Astrocyte (in vitro differentiated cells and primary cell): Measurements from ENCODE around the gene POR.

ENCODE experiments used
- EZH2 ChIP-seq: IDR thresholded peaks from 2 replicates; pipeline ENCODE4 v1.6.1; 2012; ENCODE audit warnings: mild to moderate bottlenecking, low read length, inconsistent platforms; ENCODE audit not compliant: insufficient read depth
- TF ChIP-seq, protein P1 (sequence below): IDR thresholded peaks from 2 replicates; pipeline ENCODE4 v1.5.1; 2011; ENCODE audit warnings: low read depth, mild to moderate bottlenecking, inconsistent platforms, low read length, moderate library complexity; ENCODE audit not compliant: insufficient read depth

DNA sequence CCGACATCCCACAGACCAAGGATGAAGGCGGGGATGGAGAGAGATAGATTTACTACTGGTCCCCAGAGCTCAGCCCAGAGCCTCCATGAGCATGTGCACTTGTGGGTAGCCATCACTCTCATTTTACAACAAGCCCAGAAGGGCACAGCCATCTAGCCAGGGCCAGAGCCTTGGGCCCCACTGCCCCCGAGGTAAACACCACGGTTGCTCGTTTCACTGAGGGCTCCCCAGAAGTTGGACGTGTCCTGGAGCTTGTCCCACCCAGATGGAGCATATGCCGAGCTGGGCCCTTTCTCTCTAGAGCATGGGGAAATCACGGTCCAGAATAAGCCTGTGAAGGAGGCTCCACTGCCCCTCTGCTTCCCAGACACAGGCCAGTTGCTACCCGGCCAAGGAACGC lies 88.4 kb downstream of the POR start:
- TF ChIP-seq, protein P1, sequence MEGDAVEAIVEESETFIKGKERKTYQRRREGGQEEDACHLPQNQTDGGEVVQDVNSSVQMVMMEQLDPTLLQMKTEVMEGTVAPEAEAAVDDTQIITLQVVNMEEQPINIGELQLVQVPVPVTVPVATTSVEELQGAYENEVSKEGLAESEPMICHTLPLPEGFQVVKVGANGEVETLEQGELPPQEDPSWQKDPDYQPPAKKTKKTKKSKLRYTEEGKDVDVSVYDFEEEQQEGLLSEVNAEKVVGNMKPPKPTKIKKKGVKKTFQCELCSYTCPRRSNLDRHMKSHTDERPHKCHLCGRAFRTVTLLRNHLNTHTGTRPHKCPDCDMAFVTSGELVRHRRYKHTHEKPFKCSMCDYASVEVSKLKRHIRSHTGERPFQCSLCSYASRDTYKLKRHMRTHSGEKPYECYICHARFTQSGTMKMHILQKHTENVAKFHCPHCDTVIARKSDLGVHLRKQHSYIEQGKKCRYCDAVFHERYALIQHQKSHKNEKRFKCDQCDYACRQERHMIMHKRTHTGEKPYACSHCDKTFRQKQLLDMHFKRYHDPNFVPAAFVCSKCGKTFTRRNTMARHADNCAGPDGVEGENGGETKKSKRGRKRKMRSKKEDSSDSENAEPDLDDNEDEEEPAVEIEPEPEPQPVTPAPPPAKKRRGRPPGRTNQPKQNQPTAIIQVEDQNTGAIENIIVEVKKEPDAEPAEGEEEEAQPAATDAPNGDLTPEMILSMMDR = no peak
- TF ChIP-seq EZH2 = no peak
